HG03469 (cell line): ENCODE measurements around the gene TNFRSF25.

Experiments
- ATAC-seq: cut with Tn5 transposase; IDR thresholded peaks from one replicate; pipeline ENCODE4 v1.9.1; 2021; ENCODE audit warnings: mild to moderate bottlenecking, moderate library complexity, moderate number of reproducible peaks; ENCODE audit not compliant: unreplicated experiment

Gene TNFRSF25

GRCh38 chr1:6466023-6466422 lies at the start of gene TNFRSF25:
Gene TNFRSF25 (minus strand): TSS chr1:6466173. CDS start chr1:6466107, 66 bp downstream.
- no peak for ATAC-seq

DNA sequence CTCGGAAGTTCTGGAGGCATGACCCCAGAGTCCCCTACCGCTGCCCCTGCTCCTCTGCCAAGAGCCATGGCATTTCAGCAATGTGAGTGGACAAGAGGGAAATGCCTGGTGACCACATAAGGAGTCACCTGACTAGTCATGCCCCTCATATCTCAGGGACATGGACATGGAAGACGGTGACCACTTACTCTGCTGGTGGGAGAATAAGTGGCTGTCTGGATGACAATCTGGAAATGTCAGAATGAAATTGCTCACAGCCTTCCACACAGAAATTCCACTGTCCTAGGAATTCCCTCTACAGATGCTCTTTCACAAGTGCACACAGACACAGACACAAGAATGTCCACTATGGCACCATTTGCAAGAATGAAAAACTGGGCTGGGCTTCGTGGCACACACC lies 49.8 kb upstream of the TNFRSF25 start:
- no peak for ATAC-seq

DNA sequence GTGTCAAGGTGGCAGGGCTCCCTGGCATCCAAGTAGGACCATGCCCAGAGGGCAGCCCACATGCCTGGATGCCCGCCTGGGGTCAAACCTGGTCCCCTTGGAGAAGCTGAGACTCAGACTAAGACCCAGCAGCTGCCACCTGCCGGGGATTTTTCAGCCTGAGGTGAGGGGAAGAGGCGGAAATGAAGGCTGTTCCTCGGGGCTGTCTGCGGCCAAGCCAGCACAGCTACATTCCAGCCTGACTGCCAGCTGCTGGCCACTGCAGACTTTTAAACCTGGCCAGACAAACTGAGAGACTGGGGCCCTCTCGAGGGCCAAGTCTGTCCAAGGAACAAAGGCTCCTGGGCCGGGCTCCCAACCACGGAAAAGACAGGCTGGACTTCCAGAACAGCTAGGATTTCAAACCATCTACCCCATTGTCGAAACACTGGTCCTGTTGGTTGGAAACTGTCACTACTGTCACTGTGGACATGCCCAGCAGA lies 47.4 kb upstream of the TNFRSF25 start:
- ATAC-seq: no peak

- ATAC-seq: no peak
These were observed 46.9 kb upstream of the TNFRSF25 start for GRCh38 chr1:6512908-6513280.

DNA sequence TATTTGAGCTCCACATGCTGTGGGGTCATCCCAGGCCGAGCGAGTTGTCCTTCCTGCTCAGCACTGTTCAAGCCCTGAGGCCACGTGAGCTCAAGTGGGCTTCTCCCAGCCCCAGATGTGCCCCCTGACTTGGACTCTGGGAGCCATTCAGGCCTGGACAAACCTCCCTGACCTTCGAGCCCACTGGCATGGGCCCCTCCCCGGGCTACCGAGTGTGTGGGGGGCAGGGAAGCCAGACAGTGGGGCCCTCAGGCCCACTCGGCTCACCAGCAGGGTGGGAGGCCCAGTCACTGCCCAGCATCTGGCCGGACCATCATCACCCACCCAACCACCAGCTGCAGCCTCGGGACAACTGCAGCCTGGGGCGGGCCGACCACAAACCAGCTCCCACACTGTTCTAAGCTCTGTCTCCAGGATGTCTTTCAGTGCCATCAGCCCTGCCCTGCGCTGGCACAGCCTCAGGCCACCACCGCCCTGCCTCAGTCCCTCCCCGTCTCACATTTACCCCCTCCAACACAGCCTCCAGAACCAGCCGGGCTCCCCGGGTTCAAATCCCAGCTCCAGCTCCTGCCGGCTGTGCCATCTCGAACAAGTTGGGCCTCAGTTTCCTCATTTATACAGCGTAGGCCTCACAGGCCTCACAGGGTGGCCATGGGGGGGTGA lies 46.4 kb upstream of the TNFRSF25 start:
- no peak for ATAC-seq

- ATAC-seq: no peak
These were observed 45.7 kb upstream of the TNFRSF25 start for GRCh38 chr1:6511561-6512244.

GRCh38 chr1:6511056-6511455 lies 45.1 kb upstream of the TNFRSF25 start:
- ATAC-seq: no peak

- no peak for ATAC-seq
These were observed 44.5 kb upstream of the TNFRSF25 start for GRCh38 chr1:6510493-6510892.

- ATAC-seq: no peak
These were observed 43.9 kb upstream of the TNFRSF25 start for GRCh38 chr1:6509919-6510291.

- ATAC-seq: no peak
These were observed 43.4 kb upstream of the TNFRSF25 start for GRCh38 chr1:6509220-6509918.

DNA sequence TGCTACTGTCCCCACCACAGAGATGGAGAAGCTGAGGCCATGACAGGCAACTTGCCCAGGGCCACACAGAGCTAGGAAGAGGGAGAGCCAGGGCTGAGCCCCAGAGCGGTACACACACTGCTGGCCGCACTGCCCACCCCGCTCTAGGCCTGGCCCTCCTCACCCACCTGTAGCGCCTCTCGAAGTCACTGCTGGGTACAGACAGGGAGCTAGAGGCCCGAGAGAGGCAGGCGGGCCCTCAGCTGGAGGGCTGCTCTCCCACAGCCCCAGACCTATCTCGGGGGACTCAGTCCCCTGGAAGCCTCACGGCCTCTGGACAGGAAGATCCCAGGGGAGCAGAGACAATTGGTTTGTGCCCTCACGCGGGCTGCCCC lies 42.8 kb upstream of the TNFRSF25 start:
- ATAC-seq: no peak

DNA sequence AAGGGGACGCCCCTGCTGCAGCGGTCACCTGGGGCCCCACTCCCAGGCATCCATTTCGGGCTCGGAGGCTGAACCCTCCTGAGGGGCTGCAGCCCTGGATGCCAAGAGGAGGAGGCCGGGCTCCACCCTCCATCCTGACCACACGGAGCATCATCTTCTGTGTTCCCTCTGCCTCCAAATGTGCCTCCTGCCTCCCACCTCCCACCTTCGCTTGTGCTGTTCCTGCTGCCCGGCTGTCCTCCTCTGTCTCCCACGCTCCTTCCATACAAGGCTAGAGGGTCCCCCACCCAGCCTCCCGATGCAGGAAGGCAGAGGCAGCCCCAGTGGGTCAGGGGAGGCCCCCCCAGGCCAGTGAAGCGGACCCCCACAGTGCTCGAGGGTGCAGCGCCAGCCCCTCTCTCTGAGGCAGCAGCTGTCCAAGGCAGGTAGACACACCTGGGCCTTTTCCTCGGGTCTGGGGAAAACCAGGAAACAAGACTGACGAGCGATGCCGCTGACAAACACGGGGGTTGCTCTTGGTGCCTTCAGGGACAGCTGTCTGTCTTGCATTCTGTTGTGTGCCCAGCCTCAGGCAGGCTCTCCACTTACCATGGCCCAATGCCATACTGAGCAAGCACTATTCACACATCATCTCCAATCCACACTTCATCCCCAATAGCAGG lies 42.3 kb upstream of the TNFRSF25 start:
- ATAC-seq: no peak

DNA sequence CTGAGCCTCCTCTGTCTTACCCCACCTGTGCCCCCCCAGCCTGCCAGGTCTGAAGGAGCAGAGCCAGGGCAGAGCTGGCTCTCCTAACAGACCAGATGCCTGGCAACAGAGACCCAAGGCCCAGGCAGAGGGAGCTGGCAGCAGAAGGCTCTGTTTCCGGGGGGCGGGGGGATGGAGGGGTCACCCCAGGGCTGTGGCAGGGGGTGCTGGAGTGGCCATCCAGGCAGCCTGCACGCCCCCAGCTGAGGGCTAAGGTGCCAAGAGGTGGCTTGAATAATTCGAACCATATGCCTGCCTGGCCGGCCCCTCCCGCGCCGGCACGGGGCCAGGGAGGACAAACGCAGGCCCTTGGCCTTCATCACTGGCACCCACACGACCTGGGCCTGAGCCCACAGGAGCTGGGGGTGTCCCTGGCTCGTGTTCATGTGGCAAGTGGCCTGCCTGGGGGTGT lies 41.5 kb upstream of the TNFRSF25 start:
- ATAC-seq: no peak

DNA sequence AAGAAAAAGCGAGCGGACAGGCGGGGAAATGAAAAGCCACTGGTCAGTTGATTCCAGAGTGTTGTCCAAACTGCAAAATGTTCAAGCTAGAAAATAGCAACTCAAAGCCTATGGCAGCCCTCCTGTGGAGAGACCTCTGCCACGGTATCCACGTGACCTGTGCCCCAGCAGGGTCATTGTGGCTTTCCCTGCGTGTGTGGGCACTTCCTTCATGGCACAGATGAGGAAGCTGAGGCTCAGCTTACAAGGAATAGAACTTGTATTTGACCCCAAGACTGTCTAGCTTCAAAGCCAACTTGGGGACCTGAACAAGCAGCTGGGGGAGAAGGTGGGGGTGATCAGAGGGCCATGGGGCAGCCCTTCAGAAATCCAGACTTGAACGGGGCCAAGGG lies 41.1 kb upstream of the TNFRSF25 start:
- ATAC-seq: no peak

- no peak for ATAC-seq
These were observed 40.5 kb upstream of the TNFRSF25 start for GRCh38 chr1:6506210-6507036.

GRCh38 chr1:6505367-6506209 lies 39.6 kb upstream of the TNFRSF25 start:
- no peak for ATAC-seq

DNA sequence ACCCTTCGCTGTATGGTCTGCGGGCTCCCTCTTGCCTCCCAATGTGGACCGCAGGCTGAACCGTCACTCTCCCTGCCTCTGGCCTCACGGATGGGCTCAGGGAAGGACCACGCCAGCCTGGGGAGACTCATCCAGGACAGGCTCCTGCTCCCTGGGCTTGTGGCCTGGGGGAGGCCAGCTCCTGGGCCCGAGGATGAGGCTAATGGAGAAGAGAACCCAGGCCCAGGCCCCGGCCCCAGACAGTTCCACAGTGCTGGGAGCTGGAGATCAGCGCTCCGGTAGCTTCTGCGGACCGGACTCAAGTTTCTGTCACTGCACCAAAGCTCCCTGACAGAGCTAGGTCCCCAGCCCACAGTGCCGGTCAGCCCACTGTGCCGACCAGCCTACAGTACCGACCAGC lies 38.9 kb upstream of the TNFRSF25 start:
- ATAC-seq: no peak

DNA sequence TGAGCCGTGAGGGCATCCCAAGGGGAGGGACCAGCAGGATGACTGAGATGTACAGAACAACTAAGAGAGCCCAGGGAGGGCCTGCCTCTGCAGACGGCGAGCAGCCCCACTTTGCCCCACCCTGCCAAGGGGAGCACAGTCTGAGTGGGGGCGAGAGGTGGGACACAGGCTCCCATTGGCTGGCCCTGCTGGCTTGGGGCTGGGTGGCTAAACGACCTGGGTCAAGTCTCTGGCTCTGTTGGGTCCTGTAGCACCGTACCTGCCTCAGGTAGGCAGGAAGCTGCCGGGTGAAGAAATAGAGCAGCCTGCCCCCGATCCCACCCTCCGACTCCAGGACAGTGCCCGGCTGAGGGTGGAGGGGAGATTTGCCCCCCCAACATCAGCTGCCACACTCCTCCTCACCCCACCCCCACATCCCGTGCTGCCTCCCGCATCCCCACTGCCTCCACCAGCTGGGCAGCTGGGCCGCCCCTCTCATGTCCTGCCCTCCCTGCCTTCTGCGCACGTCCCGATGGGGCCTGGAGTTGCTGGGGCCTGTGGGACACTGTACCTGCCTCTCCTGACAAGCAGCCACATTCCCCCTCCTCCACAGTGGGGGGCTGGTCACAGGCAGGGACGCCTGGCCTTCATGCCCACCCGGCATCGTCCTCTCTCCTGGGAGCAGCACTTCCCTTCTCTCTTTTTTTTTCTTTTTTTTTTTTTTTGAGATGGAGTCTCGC lies 38.1 kb upstream of the TNFRSF25 start:
- no peak for ATAC-seq
